SJSA1 (cell line): Measurements from ENCODE around the gene DMD. TPM values are rescaled to one million over a fixed set of nuclear protein-coding genes. Genes with fewer than 3 reads are reported as not detected.
"Not testable (repeated sequence)": the region's sequence is repeated elsewhere in the genome, so short reads cannot be mapped to it uniquely, and the experiment has no call there.

Source experiments
- DNase-seq, 2 experiments: peaks; one replicate each; pipeline ENCODE4 v3.0.0-alpha.2; 2015 to 2020; ENCODE audit warnings: low spot score in 2 of 2, low read depth in 1 of 2
- H3K27ac ChIP-seq: fragments of 250-450 bp; sonication (Bioruptor Pico); 2 replicates; pipeline ENCODE4 v1.5.1; 2020; ENCODE audit warnings: mild to moderate bottlenecking, moderate library complexity
- H3K27me3 ChIP-seq: fragments of 250-450 bp; sonication (Bioruptor Pico); replicated peaks from 2 replicates; pipeline ENCODE4 v1.5.1; 2020; ENCODE audit warnings: mild to moderate bottlenecking, moderate library complexity
- H3K36me3 ChIP-seq: fragments of 250-450 bp; sonication (Bioruptor Pico); 2 replicates; pipeline ENCODE4 v1.5.1; 2020; ENCODE audit warnings: mild to moderate bottlenecking
- H3K4me1 ChIP-seq: fragments of 250-450 bp; sonication (Bioruptor Pico); replicated peaks from 2 replicates; pipeline ENCODE4 v1.6.1; 2021; ENCODE audit warnings: mild to moderate bottlenecking
- H3K4me3 ChIP-seq: fragments of 250-450 bp; sonication (Bioruptor Pico); 2 replicates; pipeline ENCODE4 v1.5.1; 2020; ENCODE audit warnings: mild to moderate bottlenecking
- H3K9me3 ChIP-seq: fragments of 250-450 bp; sonication (Bioruptor Pico); replicated peaks from 2 replicates; pipeline ENCODE4 v1.5.1; 2020; ENCODE audit warnings: mild to moderate bottlenecking
- total RNA-seq: library from RNA; depleted of rRNA; stranded (reverse); fragments of >200 nt; shearing (Covaris generic); gene quantifications from 2 replicates; pipeline ENCODE4 v1.2.3, GENCODE V29; 2014

The DMD gene
- total RNA-seq, 1 experiment from 2014 or later = 6.8 TPM

DNA sequence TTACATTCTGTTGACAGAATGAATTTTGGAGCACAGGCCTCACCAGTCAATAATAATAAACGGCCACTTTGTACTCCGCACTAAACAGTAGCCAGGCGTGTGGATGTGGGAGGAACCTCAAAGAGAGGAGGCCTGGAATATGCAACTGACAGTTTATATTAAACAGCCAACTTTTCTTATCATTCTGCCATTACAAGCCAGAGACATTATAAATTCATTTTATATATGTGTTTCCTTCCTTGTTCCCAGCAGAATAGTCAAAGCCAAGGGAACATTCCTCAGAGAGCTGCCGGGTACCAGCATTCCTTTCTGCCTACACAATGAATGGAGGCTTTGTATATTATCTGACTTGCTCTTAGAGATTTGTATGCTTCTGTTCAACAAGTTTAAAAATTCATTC, 1703.0 kb downstream of the DMD start:
- peaks cover 9% of the 10 kb centered on the region for H3K4me1 ChIP-seq

GRCh38 chrX:31506928-31507327, 1704.4 kb downstream of the DMD start:
- Histone ChIP-seq H3K36me3 (no peaks in the 10 kb centered on the region), H3K27me3 (no peaks in the 10 kb centered on the region), H3K4me3 (no peak overlapping the region), H3K9me3 (no peaks in the 10 kb centered on the region), H3K27ac (no peak overlapping the region), H3K4me1 (peaks cover 9% of the 10 kb centered on the region)
- DNase-seq = no peak

More for the DNA sequence above, 1703.0 kb downstream of the DMD start:
- Histone ChIP-seq H3K36me3 (no peaks in the 10 kb centered on the region), H3K4me3 (no peak overlapping the region), H3K27ac (peak overlapping the region; percentile 73), H3K27me3 (no peaks in the 10 kb centered on the region), H3K9me3 (no peaks in the 10 kb centered on the region)
- peak in 1 of 2 experiments; percentile 41 for DNase-seq

- Histone ChIP-seq H3K4me3 (no peak overlapping the region), H3K4me1 (peaks cover 14% of the 10 kb centered on the region), H3K27me3 (no peaks in the 10 kb centered on the region), H3K27ac (no peak overlapping the region), H3K9me3 (no peaks in the 10 kb centered on the region), H3K36me3 (no peaks in the 10 kb centered on the region)
- no peak for DNase-seq
Observed at GRCh38 chrX:31506360-31506759, 1705.0 kb downstream of the DMD start.

GRCh38 chrX:31500921-31501320, 1710.4 kb downstream of the DMD start:
- Histone ChIP-seq H3K27ac (peak overlapping the region; percentile 50), H3K4me1 (peaks cover 36% of the 10 kb centered on the region), H3K27me3 (no peaks in the 10 kb centered on the region), H3K9me3 (no peaks in the 10 kb centered on the region), H3K36me3 (no peaks in the 10 kb centered on the region), H3K4me3 (no peak overlapping the region)
- peak; percentile 30 to 33 for DNase-seq

GRCh38 chrX:31499109-31499508, 1712.2 kb downstream of the DMD start:
- no peaks in the 10 kb centered on the region for H3K27me3 ChIP-seq
- H3K9me3 ChIP-seq = no peaks in the 10 kb centered on the region
- DNase-seq = peak; percentile 26 to 28
- no peak overlapping the region for H3K27ac ChIP-seq
- H3K4me3 ChIP-seq = no peak overlapping the region
- no peaks in the 10 kb centered on the region for H3K36me3 ChIP-seq
- peaks cover 36% of the 10 kb centered on the region for H3K4me1 ChIP-seq

- no peak overlapping the region for H3K4me3 ChIP-seq
- H3K27me3 ChIP-seq = no peaks in the 10 kb centered on the region
- no peaks in the 10 kb centered on the region for H3K9me3 ChIP-seq
- no peak for DNase-seq
- peaks cover 36% of the 10 kb centered on the region for H3K4me1 ChIP-seq
- H3K27ac ChIP-seq = no peak overlapping the region
- no peaks in the 10 kb centered on the region for H3K36me3 ChIP-seq
Observed at GRCh38 chrX:31497086-31497485, 1714.3 kb downstream of the DMD start.

DNA sequence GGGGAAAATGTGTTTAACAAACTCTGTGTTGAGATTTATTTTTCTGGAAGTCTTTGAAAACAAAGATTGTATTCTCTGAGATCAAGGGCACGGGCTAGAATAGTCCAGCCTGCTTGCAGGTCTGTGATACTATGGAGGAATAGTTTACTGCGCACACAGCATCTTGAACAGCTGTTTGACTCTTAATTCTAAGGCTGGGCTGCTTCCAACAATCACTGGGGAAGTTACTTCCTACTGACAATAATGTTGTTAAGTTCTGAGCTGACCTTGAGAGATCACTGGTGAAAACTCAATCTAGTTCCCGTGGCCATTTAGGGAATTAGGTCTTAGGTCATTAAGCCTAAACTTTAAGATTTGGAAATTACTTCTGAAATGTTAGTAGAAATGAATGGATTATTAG, 1723.4 kb downstream of the DMD start:
- Histone ChIP-seq H3K36me3 (no peaks in the 10 kb centered on the region), H3K27me3 (no peaks in the 10 kb centered on the region), H3K9me3 (no peaks in the 10 kb centered on the region), H3K27ac (no peak overlapping the region), H3K4me1 (0 out of 2 replicates have a peak, but pooled peaks cover 4% of the 10 kb centered on the region), H3K4me3 (no peak overlapping the region)
- no peak for DNase-seq

- Histone ChIP-seq H3K4me1 (0 out of 2 replicates have a peak, but pooled peaks cover 4% of the 10 kb centered on the region), H3K27ac (peak overlapping the region; percentile 46; the same call in 1 of the 2 replicates), H3K36me3 (no peaks in the 10 kb centered on the region), H3K27me3 (no peaks in the 10 kb centered on the region), H3K4me3 (no peak overlapping the region), H3K9me3 (no peaks in the 10 kb centered on the region)
- DNase-seq = peak in 1 of 2 experiments; percentile 14
Observed at GRCh38 chrX:31483336-31483735, 1728.0 kb downstream of the DMD start.

- no peak for DNase-seq
- H3K27ac ChIP-seq = no peak overlapping the region
Observed at GRCh38 chrX:31480696-31481095, 1730.7 kb downstream of the DMD start.

DNA sequence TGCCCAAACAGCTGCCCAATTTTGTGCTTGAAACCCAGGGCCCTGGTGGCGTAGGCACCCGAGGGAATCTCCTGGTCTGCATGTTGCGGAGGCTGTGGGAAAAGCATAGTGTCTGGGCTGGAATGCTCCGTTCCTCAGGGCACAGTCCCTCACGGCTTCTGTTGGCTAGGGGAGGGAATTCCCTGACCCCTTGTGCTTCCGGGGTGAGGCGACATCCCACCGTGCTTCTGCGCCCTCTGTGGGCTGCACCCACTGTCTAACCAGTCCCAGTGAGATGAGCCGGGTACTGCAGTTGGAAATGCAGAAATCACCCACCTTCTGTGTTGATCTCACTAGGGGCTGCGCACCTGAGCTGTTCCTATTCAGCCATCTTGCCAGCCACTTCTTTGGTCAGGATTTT, 1740.1 kb downstream of the DMD start:
- Histone ChIP-seq H3K9me3 (no peaks in the 10 kb centered on the region), H3K27me3 (no peaks in the 10 kb centered on the region), H3K36me3 (no peaks in the 10 kb centered on the region), H3K4me1 (no peaks in the 10 kb centered on the region), H3K4me3 (no peak overlapping the region), H3K27ac (no peak overlapping the region)
- DNase-seq = no peak

More at GRCh38 chrX:31480696-31481095, 1730.7 kb downstream of the DMD start:
- Histone ChIP-seq H3K9me3 (no peaks in the 10 kb centered on the region), H3K4me3 (no peak overlapping the region), H3K36me3 (no peaks in the 10 kb centered on the region), H3K4me1 (0 out of 2 replicates have a peak, but pooled peaks cover 4% of the 10 kb centered on the region), H3K27me3 (no peaks in the 10 kb centered on the region)

DNA sequence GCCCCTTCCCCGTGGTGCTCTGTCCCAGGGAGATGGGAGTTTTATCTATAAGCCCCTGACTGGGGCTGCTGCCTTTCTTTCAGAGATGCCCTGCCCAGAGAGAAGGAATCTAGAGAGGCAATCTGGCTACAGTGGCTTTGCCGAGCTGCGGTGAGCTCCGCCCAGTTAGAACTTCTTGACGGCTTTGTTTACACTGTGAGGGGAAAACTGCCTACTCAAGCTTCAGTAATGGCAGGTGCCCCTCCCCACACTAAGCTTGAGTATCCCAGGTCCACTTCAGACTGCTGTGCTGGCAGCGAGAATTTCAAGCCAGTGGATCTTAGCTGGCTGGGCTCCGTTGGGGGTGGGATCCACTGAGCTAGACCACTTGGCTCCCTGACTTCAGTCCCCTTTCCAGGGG, 1740.6 kb downstream of the DMD start:
- H3K27me3 ChIP-seq, H3K27ac ChIP-seq, H3K4me3 ChIP-seq, H3K36me3 ChIP-seq, H3K4me1 ChIP-seq, H3K9me3 ChIP-seq, DNase-seq: not testable (repeated sequence)

- H3K27ac ChIP-seq = no peak overlapping the region
- no peak overlapping the region for H3K4me3 ChIP-seq
- no peaks in the 10 kb centered on the region for H3K36me3 ChIP-seq
- H3K27me3 ChIP-seq = no peaks in the 10 kb centered on the region
- H3K4me1 ChIP-seq = no peaks in the 10 kb centered on the region
- H3K9me3 ChIP-seq = no peaks in the 10 kb centered on the region
- DNase-seq = no peak
Observed at GRCh38 chrX:31464306-31464915, 1746.9 kb downstream of the DMD start.

DNA sequence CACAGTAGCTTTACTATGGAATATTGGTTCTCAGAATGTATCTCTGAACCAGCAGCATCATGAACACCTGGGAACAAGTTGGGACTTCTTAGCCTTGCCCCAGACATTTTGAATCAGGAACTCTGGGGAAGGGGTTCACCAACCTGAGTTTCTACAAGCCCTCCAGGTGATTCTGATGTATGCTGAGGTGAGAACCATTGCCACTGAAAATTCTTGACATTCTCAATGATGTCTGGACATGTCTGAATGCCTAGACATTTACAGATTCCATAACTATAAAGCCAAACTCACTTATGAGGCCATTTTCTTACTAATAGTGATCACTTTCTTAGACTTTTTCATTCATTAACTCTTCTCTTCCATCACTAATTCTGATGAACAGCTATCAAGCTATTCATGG, 1750.1 kb downstream of the DMD start:
- no peaks in the 10 kb centered on the region for H3K27me3 ChIP-seq
- H3K36me3 ChIP-seq = no peaks in the 10 kb centered on the region
- no peak for DNase-seq
- no peaks in the 10 kb centered on the region for H3K9me3 ChIP-seq
- H3K27ac ChIP-seq = no peak overlapping the region
- no peak overlapping the region for H3K4me3 ChIP-seq
- H3K4me1 ChIP-seq = no peaks in the 10 kb centered on the region

GRCh38 chrX:31459361-31459760, 1752.0 kb downstream of the DMD start:
- H3K4me3 ChIP-seq = no peak overlapping the region
- no peaks in the 10 kb centered on the region for H3K36me3 ChIP-seq
- no peaks in the 10 kb centered on the region for H3K4me1 ChIP-seq
- H3K9me3 ChIP-seq = no peaks in the 10 kb centered on the region
- DNase-seq = no peak
- H3K27ac ChIP-seq = no peak overlapping the region
- H3K27me3 ChIP-seq = no peaks in the 10 kb centered on the region

DNA sequence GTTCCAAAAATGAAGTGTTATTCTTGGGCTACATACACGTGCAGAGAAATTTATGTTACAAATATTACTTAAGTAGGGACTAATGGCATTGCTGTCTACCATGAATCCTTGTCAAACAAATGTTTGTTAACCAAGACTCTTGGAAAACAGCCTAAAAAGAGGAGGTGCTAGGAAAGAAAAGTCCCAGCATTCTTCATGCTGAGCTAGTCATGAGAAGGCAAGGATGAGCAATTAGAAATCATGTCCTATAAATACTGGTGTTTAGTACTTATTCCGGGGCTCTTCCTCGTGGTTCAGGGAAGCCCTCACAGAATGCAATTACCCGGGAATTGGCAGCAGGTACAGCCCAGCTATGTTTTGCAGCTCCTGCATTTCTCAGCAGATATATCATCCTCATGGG, 1761.4 kb downstream of the DMD start:
- Histone ChIP-seq H3K27me3 (no peaks in the 10 kb centered on the region), H3K27ac (no peak overlapping the region), H3K36me3 (no peaks in the 10 kb centered on the region), H3K9me3 (no peaks in the 10 kb centered on the region), H3K4me1 (no peaks in the 10 kb centered on the region), H3K4me3 (no peak overlapping the region)
- DNase-seq = no peak
